CD4-positive, alpha-beta memory T cell (primary cell): ENCODE data around the gene EHD3. TPM values are rescaled to one million over a fixed set of nuclear protein-coding genes. Genes with fewer than 3 reads are reported as not detected.
A peak's percentile ranks its signal among the peaks of the same experiment; 100 is the strongest.

Experiments used
- CTCF ChIA-PET: fragments of 350-600 bp; sonication (Branson Sonifier 250); formaldehyde crosslinking; loops from one replicate; lab custom pipeline; 2021; ENCODE audit warnings: inconsistent platforms; ENCODE audit not compliant: partially characterized antibody; lab: Charles Lee
- POLR2A ChIA-PET: fragments of 350-600 bp; sonication (Branson Sonifier 250); formaldehyde crosslinking; loops from one replicate; lab custom pipeline; 2021; ENCODE audit not compliant: partially characterized antibody; lab: Charles Lee
- DNase-seq, 5 donors: peaks; one replicate each; pipeline versions ENCODE4 v3.0.0 to v3.0.0-alpha.2; 2020 to 2022; ENCODE audit warnings: mixed read lengths in 1 of 5
- H3K27ac ChIP-seq: one replicate; pipeline ENCODE4 v1.7.0; 2013; ENCODE audit warnings: low read depth, low read length
- H3K27me3 ChIP-seq: 2 replicates; pipeline ENCODE4 v1.7.0; 2013; ENCODE audit warnings: mild to moderate bottlenecking, low read length, moderate library complexity; ENCODE audit not compliant: insufficient read depth
- H3K36me3 ChIP-seq: 2 replicates; pipeline ENCODE4 v1.7.0; 2013; ENCODE audit warnings: mild to moderate bottlenecking, low read length, moderate library complexity; ENCODE audit not compliant: insufficient read depth
- H3K4me1 ChIP-seq: 2 replicates; pipeline ENCODE4 v1.7.0; 2013; ENCODE audit warnings: mild to moderate bottlenecking, low read length, moderate library complexity; ENCODE audit not compliant: insufficient read depth
- H3K4me3 ChIP-seq, 2 donors: one replicate each; pipeline ENCODE4 v1.7.0; 2013; ENCODE audit warnings: low read length in 2 of 2, mild to moderate bottlenecking in 1 of 2
- H3K9me3 ChIP-seq, 2 donors: one replicate each; pipeline ENCODE4 v1.7.0; 2013; ENCODE audit warnings: low read length in 2 of 2, control low read depth in 1 of 2; ENCODE audit not compliant: control insufficient read depth in 1 of 2
- H3K27ac Mint-ChIP-seq, 7 donors: one replicate each; pipeline ENCODE4 v1.8.0; 2020 to 2021; ENCODE audit warnings: mixed read lengths in 7 of 7, mild to moderate bottlenecking in 6 of 7, inconsistent platforms in 3 of 7, moderate library complexity in 3 of 7
- H3K27me3 Mint-ChIP-seq, 2 donors: one replicate each; pipeline ENCODE4 v1.8.0; 2020 to 2021; ENCODE audit warnings: mixed read lengths in 2 of 2
- H3K36me3 Mint-ChIP-seq, 2 donors: one replicate each; pipeline ENCODE4 v1.8.0; 2020 to 2021; ENCODE audit warnings: mixed read lengths in 2 of 2, inconsistent platforms in 1 of 2, mild to moderate bottlenecking in 1 of 2
- H3K4me1 Mint-ChIP-seq, 4 donors: one replicate each; pipeline ENCODE4 v1.8.0; 2020 to 2021; ENCODE audit warnings: mixed read lengths in 4 of 4, mild to moderate bottlenecking in 1 of 4
- H3K4me3 Mint-ChIP-seq, 8 donors: one replicate each; pipeline ENCODE4 v1.8.0; 2020 to 2021; ENCODE audit warnings: mixed read lengths in 8 of 8, mild to moderate bottlenecking in 7 of 8, moderate library complexity in 6 of 8, inconsistent platforms in 3 of 8
- H3K9me3 Mint-ChIP-seq, 8 donors: one replicate each; pipeline ENCODE4 v1.8.0; 2020 to 2021; ENCODE audit warnings: mixed read lengths in 8 of 8, mild to moderate bottlenecking in 5 of 8, inconsistent platforms in 3 of 8, moderate library complexity in 1 of 8
- intact Hi-C: fragments of 100-400 bp; cut with micrococcal nuclease; formaldehyde crosslinking; loops from one replicate; pipeline ENCODE4 v1.15.1; 2023
- polyA plus RNA-seq, 2 donors: library from polyadenylated mRNA; unstranded; fragments of 300-500 nt; fragmentation: Illumina TruSeq; gene quantifications; one replicate each; pipeline ENCODE4 v1.2.3, GENCODE V29; 2021
- total RNA-seq, 2 experiments: library from RNA; stranded (reverse); gene quantifications; one replicate each; pipeline ENCODE4 v1.2.3, GENCODE V29; 2021

EHD3 gene
- total and polyA plus RNA-seq, 4 experiments from 2014 or later, result 2.3 to 4.4 (median 4.2) TPM

- no peak overlapping the region for H3K4me3 Mint-ChIP-seq
- Histone ChIP-seq H3K36me3 (no peaks in the 10 kb centered on the region), H3K27ac (no peak overlapping the region), H3K4me1 (no peaks in the 10 kb centered on the region), H3K9me3 (no peaks in the 10 kb centered on the region), H3K4me3 (no peak overlapping the region), H3K27me3 (no peaks in the 10 kb centered on the region)
- no peak for DNase-seq
- CTCF ChIA-PET, result no interaction called here
- peaks cover 2 to 7% of the 10 kb centered on the region in 2 donors for H3K27me3 Mint-ChIP-seq
- POLR2A ChIA-PET, result no interaction called here
- H3K9me3 Mint-ChIP-seq, result peaks cover 0 to 9% (median 5%) of the 10 kb centered on the region in 8 donors
- no peak overlapping the region for H3K27ac Mint-ChIP-seq
- intact Hi-C loops, result no loop called here
- no peaks in the 10 kb centered on the region for H3K4me1 Mint-ChIP-seq
- no peaks in the 10 kb centered on the region for H3K36me3 Mint-ChIP-seq
Observed at GRCh38 chr2:31304816-31305215, 70.9 kb downstream of the EHD3 start.

- H3K27ac Mint-ChIP-seq, result no peak overlapping the region
- CTCF ChIA-PET, result interaction anchor here (1.5 kb wide), 1 partner anchor 21 kb away, joined by 5 read pairs; no protein-coding TSS in a partner anchor
Observed at GRCh38 chr2:31312898-31313297, 78.9 kb downstream of the EHD3 start.

GRCh38 chr2:31314761-31315160 lies 80.8 kb downstream of the EHD3 start:
- Histone ChIP-seq H3K27me3 (no peaks in the 10 kb centered on the region), H3K27ac (no peak overlapping the region), H3K36me3 (no peaks in the 10 kb centered on the region), H3K4me3 (no peak overlapping the region), H3K4me1 (peaks cover 32% of the 10 kb centered on the region), H3K9me3 (no peaks in the 10 kb centered on the region)
- Mint-ChIP-seq H3K27ac (peak overlapping the region in 2 of 7 donors; percentile 47 to 67), H3K27me3 (peaks cover 3 to 4% of the 10 kb centered on the region in 2 donors), H3K4me1 (peaks cover 25 to 37% (median 30%) of the 10 kb centered on the region in 4 donors), H3K36me3 (peaks cover 0 to 6% of the 10 kb centered on the region in 2 donors), H3K9me3 (peaks cover 0 to 10% (median 7%) of the 10 kb centered on the region in 8 donors), H3K4me3 (no peak overlapping the region)
- intact Hi-C loops, result no loop called here
- no peak for DNase-seq
- ChIA-PET POLR2A (no interaction called here), CTCF (interaction anchor here (6.3 kb wide), 1 partner anchor 20 kb away, joined by 33 read pairs; no protein-coding TSS in a partner anchor)

More at GRCh38 chr2:31312898-31313297, 78.9 kb downstream of the EHD3 start:
- peaks cover 4 to 5% of the 10 kb centered on the region in 2 donors for H3K27me3 Mint-ChIP-seq
- Histone ChIP-seq H3K9me3 (no peaks in the 10 kb centered on the region), H3K27me3 (no peaks in the 10 kb centered on the region), H3K36me3 (no peaks in the 10 kb centered on the region), H3K27ac (no peak overlapping the region), H3K4me3 (no peak overlapping the region), H3K4me1 (peaks cover 14% of the 10 kb centered on the region)
- peaks cover 11 to 19% (median 14%) of the 10 kb centered on the region in 4 donors for H3K4me1 Mint-ChIP-seq
- peaks cover 0 to 6% of the 10 kb centered on the region in 2 donors for H3K36me3 Mint-ChIP-seq
- POLR2A ChIA-PET, result no interaction called here
- H3K4me3 Mint-ChIP-seq, result no peak overlapping the region
- intact Hi-C loops, result no loop called here
- peaks cover 0 to 19% (median 11%) of the 10 kb centered on the region in 8 donors for H3K9me3 Mint-ChIP-seq
- no peak for DNase-seq

- H3K27ac Mint-ChIP-seq, result peak overlapping the region; percentile 31 to 93 (median 88)
Observed at GRCh38 chr2:31317396-31317795, 83.4 kb downstream of the EHD3 start.

GRCh38 chr2:31318361-31319336 lies 84.7 kb downstream of the EHD3 start:
- Histone ChIP-seq H3K36me3 (no peaks in the 10 kb centered on the region), H3K4me3 (peak overlapping the region in 1 of 2 donors; percentile 6), H3K27ac (peak overlapping the region; percentile 37), H3K4me1 (peaks cover 53% of the 10 kb centered on the region), H3K27me3 (no peaks in the 10 kb centered on the region), H3K9me3 (no peaks in the 10 kb centered on the region)
- peak in 2 of 5 donors; percentile 10 to 15 for DNase-seq
- Mint-ChIP-seq H3K4me3 (peak overlapping the region in 7 of 8 donors; percentile 61 to 84 (median 75)), H3K4me1 (peaks cover 46 to 69% (median 58%) of the 10 kb centered on the region in 4 donors), H3K36me3 (no peaks in the 10 kb centered on the region), H3K27me3 (no peaks in the 10 kb centered on the region), H3K9me3 (no peaks in the 10 kb centered on the region), H3K27ac (peak overlapping the region; percentile 84 to 96 (median 91))
- CTCF ChIA-PET, result interaction anchor here (1.2 to 6.3 kb wide), 5 partner anchors 12 to 612 kb away, joined by 5 to 33 read pairs (median 5); partner anchors contain the start of gene EHD3
- POLR2A ChIA-PET, result interaction anchor here (0.6 to 1.4 kb wide), 5 partner anchors 15 to 1172 kb away, joined by 3 to 4 read pairs (median 3); partner anchors contain the start of gene YPEL5
- intact Hi-C loops, result no loop called here

More at GRCh38 chr2:31317396-31317795, 83.4 kb downstream of the EHD3 start:
- Histone ChIP-seq H3K36me3 (no peaks in the 10 kb centered on the region), H3K9me3 (no peaks in the 10 kb centered on the region), H3K27ac (peak overlapping the region; percentile 37), H3K27me3 (no peaks in the 10 kb centered on the region), H3K4me1 (peaks cover 40% of the 10 kb centered on the region), H3K4me3 (no peak overlapping the region)
- peaks cover 35 to 56% (median 45%) of the 10 kb centered on the region in 4 donors for H3K4me1 Mint-ChIP-seq
- peak overlapping the region in 4 of 8 donors; percentile 1 to 63 (median 21) for H3K4me3 Mint-ChIP-seq
- no peaks in the 10 kb centered on the region for H3K27me3 Mint-ChIP-seq
- ChIA-PET POLR2A (no interaction called here), CTCF (interaction anchor here (0.9 to 6.3 kb wide), 4 partner anchors 9 to 608 kb away, joined by 3 to 33 read pairs (median 6); partner anchors contain the start of gene EHD3)
- intact Hi-C loops, result no loop called here
- no peak for DNase-seq
- no peaks in the 10 kb centered on the region for H3K36me3 Mint-ChIP-seq
- no peaks in the 10 kb centered on the region for H3K9me3 Mint-ChIP-seq

Other genes with a start within 250 kb of the EHD3 start
- under 1 TPM in 1 of 2 experiments, not detected in 1; 0.32 TPM for gene GALNT14, start 95.7 kb upstream of the EHD3 start, total RNA-seq
- not detected for gene GALNT14, start 95.7 kb upstream of the EHD3 start, polyA plus RNA-seq
- gene CAPN14, start 16.6 kb upstream of the EHD3 start, total RNA-seq, result under 1 TPM; 0.53 to 0.61 TPM
- gene CAPN14, start 16.6 kb upstream of the EHD3 start, polyA plus RNA-seq, result under 1 TPM; 0.16 to 0.36 TPM
- gene XDH, start 180.6 kb downstream of the EHD3 start, total RNA-seq, result not detected
- gene XDH, start 180.6 kb downstream of the EHD3 start, polyA plus RNA-seq, result not detected